ENCODE measurements around the gene GATA6.
"Not testable (repeated sequence)": the region's sequence is repeated elsewhere in the genome, so short reads cannot be mapped to it uniquely, and the experiment has no call there.

GATA6 gene

DNA sequence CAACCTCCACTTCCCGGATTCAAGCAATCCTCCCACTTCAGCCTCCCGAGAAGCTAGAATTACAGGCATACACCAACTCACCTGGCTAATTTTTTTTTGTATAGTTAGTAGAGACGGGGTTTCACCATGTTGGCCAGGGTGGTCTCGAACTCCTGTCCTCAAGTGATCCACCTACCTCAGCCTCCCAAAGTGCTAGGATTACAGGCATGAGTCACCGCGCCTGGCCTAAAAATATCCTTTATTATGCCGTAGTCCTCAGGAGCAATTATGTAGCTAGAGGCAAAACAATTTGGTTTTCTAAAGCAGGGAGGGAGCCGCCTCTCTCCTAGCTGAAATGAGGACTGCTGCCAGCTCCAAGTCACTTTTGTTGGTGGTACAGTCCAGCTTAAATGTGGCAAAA lies 15.2 kb downstream of the GATA6 start:
- not testable (repeated sequence) for DNase-seq

DNA sequence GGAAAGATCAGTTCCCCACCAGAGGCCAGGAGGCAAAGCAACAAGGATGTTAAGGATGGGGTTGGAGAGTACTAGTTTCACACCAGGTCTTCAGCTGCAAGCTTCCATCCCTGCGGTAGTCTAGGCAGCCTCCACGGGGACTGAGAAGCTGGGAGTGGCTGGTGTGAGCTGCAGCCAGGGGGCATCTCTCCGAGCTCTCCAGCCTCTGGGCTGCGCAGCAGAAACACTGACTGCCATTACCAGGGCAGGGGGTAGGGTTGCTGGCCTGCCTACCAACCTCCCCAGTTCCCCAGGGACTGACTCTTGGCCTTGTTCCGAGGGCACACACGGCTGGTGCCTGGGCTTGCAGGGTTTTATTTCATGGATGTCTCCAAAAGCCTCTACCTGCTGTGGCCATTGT lies 15.9 kb downstream of the GATA6 start:
- DNase-seq, result no peak

DNA sequence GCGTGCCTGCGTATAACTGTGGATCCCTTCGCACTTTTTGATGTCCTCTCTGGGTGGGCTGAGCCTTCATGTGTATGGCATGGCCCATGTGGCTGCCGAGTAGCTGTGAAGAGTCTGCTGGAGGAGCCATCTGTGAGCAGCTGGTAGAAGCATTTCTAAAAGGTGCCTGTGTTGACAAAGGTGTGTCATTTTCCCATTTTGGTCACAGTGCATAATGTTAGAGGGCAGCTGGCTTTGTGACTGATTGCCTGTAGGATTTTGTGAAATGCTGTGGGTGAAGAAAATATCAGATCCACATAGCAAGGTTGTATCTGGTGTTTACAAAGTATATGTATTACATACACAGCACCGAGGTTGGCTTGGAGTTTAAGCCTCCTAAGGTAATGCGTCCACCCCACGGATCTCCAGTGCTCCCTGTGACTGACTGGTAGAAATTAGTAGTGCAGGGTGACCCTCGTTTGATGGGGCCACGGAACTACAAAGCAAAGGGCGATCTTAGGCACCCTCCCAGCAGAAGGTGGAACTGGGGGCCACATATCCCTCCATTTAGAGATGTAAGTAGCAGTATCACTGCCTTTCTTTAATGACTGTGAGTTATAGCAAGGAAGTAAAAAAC lies 16.5 kb downstream of the GATA6 start:
- no peak for DNase-seq

DNA sequence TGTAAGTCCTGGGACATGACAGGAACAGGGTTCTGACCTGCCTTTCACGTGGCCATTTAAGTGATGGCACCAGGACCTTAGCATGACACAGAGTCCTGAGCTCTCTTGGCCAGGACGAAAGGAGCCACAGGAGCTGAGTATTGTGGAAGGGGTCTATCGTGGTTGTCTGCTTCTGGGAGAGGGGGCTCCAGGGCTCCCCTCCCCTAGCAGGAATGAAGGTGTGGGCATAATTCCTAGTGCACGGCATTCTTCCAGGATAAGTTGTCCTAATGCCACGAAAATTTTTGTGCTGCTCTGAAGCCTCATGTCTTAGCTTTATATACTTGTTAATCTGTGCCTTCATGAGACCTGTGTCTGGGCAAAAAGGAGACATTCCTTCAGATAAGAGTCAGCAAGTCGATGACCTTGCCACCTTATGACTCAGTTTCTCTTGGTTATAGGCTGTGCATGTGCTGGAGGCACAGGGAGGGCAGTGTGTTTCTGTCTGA lies 17.1 kb downstream of the GATA6 start:
- no peak for DNase-seq

DNA sequence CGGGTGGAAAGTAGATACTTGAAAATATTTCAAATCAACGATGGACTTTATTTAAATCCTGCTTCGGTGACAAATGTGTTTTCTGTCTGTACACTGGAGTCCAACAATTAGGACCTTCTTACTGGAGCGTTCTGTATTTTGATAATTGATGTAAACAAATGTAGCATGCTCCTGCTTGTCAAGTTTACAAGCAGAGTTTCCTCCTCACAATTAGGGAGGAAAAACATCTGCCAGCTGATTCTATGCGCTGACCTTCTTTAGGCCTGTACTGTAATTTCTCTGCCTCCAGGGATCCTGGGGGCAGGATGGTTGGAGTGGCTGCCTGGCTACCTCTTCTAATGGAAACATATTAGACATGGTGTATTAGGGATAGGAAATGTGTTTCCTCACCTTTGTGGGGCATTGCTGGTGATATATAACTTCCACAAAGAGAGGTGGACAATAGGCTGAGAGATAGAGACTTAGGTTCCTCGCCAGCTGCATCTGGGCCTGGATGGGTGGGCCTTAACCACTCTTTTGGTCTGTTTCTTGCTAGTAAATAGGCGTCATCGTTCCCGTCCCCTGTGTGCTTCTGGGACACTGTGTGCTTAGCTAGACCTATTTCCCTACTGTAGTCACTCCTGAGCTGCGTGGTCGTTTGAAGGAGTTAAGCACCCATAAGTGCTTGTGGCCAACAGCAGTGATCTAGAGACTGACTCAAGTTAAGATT lies 19.3 kb downstream of the GATA6 start:
- DNase-seq, result no peak

DNA sequence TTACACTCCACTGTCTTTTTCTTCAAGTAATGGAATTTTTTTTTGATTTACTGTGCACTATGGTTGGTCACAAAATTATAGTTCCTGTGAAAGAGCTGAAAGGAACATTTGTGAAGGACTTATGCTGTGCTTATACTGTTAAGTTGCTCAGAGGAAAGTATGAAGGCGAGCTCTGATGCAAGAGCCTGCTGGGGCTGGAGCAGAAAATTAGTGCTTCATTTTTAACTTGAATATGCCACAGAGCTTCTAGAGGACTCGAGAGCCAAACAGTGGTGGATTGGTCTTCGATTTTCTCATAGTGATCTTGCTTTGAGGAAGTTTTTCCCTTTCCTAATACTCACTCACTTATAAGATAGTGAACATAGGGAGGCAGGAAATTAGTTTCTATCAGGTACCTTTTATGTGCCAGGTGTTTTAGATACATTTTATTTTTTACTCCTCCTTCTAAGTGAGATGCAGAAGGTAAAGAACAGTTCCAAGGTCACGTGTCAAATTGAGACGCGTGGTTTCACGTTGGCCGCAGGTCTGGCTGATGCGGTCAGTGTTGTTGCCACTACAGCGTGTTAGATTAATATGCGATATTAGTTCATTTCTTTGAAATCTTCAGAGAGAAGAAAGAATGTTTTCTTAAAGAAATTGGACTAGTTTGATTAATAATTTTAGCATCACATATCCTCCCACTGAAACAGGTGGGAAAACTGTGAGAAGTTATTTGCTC lies 20.2 kb downstream of the GATA6 start:
- DNase-seq, result no peak

DNA sequence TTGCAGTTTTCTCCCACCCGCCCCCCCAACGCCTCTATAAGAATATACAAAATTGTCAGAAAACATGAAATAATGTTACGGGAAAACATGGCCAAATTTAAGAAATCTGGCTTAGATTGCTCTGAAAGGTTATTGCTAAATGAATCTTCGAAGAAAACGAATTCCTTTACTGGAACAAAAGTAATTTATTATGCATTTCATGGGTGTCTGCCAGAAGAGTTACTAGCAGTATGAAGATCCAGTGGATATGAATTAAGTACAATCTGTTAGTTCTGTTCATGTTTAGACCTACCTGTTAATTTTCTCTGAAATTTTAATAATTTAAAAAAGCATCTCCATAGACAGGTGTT lies 21.9 kb downstream of the GATA6 start:
- no peak for DNase-seq

DNA sequence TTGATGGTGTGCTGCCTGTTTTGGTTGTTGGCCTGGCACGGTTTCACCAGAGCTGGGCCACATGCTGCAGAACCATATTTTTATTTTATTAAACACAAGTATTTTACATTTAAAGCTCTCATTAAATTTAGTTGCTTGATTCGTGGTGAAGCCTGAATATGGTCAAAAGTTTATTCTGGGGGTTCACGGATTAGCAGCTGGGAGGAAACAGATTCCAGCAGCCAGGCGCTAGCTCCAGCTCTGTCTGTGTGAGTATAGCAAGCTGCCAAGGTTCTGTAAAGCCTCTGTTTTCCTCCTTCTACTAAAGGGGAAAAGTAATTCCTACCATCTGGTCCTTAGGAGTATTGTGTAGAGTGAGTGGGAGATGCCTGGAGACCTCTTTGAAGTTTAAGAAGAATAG lies 22.5 kb downstream of the GATA6 start:
- no peak for DNase-seq

DNA sequence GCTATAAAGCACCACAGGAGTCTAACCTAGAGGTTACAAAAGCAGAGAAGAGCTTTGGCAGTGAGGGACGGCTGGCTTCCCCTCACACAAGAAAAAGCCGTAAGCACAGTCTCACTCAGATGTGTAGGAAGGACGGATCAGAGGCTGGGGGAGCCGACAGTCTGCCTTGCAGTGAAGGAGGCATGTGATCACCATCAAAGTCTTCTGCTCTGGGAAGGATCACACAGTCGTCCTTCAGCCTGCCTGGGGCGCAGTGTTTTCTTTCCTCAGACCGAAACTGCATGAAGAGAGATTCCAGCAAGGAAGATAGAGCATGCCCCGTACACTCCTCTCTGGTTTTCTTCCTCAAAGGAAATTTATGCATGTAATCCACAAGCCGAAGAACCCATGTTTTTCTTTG lies 24.1 kb downstream of the GATA6 start:
- no peak for DNase-seq

DNA sequence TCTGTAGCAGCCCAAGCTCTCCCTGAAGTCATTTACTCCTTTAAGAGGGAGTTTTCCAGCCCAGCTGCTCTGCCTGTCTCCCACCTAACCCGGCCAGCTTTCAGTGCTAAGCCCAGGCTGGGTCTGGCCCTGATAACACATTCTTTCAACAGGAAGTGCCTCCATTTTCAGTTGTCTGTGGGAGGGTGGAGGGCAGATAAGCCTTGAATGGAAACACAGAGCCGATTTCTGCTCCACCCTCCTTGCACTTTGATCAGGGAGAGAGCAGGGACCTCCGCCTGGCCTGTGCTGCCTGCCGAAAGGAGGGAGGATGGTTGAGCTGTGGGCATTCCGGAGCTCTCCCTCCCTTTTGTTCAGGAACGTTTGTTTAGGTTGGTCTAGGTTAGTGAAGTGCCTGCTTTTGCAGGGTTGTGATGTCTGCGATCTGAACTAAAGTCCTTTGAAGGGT lies 24.8 kb downstream of the GATA6 start:
- no peak for DNase-seq

DNA sequence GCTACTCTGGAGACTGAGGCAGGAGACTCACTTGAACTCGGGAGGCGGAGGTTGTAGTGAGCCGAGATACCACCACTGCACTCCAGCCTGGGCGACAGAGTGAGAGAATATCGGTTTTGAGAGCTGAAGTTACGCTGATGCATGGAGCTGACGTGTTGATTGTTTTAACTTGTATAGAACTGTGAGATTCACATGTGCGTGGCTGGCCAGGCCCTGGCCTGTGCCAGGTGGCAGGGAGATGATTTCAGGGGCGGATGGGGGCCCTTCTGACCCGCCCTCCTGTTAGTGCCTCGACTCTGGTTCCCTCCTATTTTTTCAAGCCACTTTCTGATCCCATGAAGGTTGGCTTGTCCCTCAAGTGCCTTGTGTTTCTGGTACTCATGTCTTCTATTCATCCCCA lies 25.7 kb downstream of the GATA6 start:
- no peak for DNase-seq

DNA sequence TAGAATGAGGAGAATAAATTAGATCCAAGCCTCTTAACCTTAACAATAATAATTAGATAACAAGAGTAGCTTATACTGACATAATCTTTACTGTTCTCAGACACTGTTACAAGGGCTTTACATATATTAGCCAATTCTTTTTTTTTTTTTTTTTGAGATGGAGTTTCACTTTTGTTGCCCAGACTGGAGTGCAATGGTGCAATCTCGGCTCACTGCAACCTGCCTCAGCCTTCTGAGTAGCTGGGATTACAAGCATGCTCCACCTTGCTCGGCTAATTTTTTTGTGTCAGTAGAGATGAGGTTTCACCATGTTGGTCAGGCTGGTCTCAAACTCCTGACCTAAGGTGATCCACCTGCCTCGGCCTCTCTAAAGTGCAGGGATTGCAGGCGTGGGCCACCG lies 27.6 kb downstream of the GATA6 start:
- not testable (repeated sequence) for DNase-seq

DNA sequence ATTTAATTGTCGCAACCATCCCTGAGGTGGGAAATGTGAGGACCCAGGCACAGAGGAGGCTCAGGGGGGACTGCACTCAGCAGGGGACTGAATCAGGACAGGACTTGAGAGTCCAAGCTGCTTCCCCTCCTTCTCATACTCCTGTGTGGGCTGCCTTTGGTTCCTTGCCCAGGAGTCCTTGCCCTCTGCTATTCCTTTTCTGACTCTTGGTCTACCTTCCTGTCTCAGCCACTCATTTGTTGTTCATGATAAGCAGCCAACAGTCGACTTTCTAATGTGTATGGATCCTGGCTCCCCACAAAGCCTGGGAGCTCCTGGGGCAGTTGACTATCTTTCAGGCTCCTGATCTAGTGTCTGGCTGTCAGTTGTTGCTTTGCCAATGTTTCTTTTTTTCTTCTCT lies 28.3 kb downstream of the GATA6 start:
- no peak for DNase-seq

DNA sequence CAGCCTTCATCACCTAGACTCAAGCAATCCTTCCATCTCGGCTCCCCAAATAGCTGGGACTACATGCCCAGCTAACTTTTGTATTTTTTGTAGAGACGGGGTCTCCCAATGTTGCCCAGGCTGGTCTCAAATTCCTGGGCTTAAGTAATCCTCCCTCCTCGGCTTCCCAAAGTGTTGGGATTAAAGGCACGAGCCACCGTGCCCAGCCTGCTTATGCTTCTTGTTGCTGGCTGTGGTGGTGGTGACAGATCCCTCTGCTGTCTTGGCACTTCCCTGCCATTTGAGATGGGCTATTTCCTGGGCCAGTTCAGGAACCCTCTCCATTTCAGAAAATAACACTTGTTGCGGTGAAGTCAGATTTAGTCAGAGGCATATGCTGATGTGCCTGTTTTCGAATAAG lies 28.8 kb downstream of the GATA6 start:
- DNase-seq, result no peak

DNA sequence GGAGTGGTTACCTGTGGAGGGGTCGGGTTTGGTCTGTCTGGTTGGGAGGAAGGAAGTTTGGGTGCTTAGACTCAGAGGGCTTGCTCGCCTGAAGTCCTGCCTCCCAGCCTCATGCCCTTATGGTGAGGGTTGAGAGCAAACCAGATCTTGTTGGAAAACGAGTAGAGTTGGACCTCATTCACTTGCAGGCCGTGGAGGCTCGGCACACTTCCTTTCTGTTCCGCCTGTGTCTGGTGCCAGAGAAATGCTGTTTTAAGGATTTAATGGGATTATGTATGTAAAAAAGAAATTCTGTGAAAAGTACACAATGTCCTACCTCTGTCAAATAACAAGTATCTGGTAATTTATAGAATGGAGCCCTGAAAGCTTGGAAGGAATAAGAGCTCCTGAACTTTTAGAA lies 29.6 kb downstream of the GATA6 start:
- no peak for DNase-seq

DNA sequence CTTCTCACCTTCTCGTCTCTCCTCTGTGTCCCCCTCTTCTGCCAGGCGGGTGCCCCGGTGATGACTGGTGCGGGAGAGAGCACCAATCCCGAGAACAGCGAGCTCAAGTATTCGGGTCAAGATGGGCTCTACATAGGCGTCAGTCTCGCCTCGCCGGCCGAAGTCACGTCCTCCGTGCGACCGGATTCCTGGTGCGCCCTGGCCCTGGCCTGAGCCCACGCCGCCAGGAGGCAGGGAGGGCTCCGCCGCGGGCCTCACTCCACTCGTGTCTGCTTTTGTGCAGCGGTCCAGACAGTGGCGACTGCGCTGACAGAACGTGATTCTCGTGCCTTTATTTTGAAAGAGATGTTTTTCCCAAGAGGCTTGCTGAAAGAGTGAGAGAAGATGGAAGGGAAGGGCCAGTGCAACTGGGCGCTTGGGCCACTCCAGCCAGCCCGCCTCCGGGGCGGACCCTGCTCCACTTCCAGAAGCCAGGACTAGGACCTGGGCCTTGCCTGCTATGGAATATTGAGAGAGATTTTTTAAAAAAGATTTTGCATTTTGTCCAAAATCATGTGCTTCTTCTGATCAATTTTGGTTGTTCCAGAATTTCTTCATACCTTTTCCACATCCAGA lies 31.3 kb downstream of the GATA6 start:
- DNase-seq, result no peak

DNA sequence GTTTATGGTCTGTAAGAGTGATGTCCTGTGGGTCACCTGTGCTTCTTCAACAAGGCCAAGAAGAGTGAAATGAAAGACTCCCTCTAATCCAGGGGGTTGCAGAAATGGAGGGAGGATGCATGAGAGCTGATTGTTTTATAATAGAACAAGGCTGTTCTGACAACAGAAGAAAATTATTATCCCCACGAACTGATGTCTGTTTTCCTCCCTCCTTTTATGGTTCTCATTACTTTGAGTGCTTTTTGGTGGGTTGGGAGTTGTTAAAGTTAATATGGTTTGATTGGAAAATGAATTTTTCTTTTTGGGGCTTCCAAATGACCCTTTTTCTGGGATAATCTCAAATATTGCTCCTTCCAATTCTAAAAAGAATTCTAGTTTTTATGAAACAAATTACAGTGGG lies 33.6 kb downstream of the GATA6 start:
- no peak for DNase-seq

DNA sequence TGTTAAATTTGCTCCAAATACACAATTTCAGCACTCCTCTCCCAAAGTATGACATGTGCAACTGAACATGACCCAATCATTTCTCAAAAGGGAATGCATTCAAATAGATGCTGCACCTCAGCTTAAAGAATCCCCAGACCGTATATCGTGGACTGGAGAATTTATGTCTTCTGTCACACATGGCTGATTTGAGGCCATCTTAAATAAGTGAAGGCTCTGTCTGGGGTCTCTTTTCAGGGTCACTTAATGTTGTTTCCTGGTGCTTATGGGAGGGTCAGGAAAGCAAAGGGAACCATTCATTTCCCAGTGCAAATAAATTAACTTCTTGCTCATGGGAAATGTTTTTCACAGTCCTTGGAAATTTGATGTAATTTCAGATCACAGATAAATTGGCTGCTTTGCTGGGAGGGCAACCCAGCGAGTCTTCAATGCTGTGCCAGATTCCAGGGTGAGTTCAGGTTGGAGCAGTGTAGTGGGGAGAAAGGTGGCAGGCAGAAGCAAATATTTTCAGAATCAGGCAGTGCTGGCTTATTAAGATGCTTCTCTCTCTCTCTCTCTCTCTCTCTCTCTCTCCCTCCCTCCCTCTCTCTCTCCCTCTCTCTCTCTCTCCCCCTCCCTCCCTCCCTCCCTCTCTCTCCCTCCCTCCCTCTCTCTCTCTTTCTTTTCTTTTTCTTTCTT lies 34.3 kb downstream of the GATA6 start:
- DNase-seq, result no peak

DNA sequence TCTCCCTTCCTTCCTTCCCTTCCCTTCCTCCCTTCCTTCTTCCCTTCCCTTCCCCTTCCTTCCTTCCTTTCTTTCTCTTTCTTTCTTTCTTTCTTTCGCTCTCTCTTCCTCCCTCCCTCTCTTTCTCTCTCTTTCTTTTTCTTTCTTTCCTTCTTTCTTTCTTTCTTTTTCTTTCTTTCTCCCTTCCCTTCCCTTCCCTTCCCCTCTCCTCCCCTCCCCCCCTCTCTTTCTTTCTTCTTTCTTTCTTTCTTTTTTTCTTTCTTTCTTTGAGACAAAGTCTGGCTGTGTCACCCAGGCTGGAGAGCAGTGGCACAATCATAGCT lies 34.8 kb downstream of the GATA6 start:
- no peak for DNase-seq

DNA sequence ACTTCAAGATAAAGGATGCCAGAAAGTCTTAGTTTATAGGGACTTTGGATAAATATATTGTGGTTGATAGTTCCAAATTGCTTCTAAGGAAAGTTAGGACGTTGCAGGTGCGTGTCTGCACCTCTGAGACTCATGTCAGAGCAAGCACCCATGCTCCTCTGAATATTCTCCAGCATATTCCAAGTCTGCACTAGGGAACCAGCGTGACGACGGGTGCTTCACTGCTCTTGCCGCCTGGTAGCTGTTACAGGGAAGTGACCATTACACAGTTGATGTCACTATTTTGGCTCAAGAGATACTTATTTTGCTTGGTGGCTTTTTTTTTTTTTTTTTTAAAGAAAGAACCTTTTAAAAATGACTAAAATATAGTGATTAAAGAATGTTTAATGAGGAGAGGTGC lies 35.6 kb downstream of the GATA6 start:
- DNase-seq, result no peak

DNA sequence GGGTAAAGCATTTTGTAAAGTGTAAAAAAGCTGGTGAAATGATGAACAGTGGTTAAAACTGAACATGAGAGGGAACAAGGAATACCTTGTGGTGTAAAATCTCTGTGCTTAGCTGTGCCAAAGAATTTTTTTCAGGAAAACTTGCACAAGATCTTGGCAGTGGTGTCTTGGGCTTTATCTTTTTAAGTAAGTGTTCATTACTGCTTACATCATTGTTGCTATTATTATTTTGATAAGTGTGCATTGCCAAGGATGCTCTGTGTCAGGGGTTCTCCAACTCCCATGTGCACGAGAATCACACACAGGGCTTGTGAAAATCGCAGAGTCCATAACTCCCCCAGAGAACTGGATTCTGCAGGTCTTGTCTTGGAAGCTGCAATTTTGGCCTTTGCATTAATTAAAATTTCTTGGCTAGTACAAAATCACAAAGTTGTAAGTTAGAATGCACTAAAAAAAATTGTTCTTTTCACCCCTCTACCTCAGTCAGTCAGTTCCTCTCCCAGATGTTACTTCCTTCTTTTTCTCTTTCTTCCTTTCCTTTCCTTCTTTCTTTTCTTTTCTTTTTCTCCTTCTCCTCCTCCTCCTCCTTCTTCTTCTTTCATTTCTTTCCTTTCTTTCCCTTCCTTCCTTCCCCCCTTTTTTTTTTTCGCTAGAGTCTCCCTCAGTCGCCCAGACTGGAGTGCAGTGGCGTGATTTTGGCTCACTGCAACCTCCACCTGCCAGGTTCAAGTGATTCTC lies 37.8 kb downstream of the GATA6 start:
- DNase-seq, result no peak

DNA sequence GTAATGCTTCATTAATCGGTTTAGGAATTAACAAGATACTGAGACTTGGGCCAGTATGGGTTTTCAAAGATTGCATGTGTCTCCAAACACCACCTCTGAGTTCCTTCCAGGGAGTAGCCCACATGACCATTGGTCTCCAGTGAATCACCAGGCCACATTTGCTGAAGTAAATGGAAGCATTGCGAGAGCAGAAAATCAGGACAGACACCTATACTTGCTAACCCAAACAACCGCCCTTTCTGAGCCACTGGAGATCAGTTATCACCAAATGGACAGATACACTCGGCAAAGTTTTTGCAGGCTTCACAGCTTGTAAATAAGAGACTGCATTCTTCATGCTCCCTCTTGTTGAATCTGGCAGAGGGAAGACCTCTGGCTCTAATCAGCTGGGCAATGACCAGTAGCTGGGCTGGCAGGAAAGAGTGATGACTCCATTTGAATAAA lies 40.9 kb downstream of the GATA6 start:
- DNase-seq, result no peak

DNA sequence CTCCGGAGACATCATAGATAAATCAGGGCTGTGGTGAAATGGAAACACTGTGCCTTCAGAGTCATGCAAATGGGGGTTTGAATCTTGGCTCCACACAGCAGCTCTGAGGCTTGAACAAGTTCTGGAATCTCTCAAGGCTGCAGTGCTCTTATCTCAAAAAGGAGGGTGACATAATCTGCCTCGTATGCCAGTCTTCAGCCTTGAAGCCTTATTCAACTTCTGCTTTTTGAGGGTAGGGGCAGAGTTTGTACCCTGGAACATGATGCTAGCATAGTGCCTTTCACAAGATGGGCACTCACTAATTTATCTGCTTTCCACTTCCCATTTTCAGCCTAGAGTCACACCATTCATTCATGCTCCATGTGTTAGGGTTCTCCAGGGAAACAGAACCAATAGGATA lies 42.3 kb downstream of the GATA6 start:
- DNase-seq, result no peak

All from stimulated activated CD4-positive, alpha-beta T cell treated with anti-CD3 and anti-CD28 coated beads, Interleukin-4, amount 100 ng/mL, for 1 hour (primary cell).